ENCODE data around the gene ARID3B.
"Not testable (repeated sequence)": the region's sequence is repeated elsewhere in the genome, so short reads cannot be mapped to it uniquely, and the experiment has no call there.

Gene ARID3B

GRCh38 chr15:74540761-74541493, at the start of gene ARID3B:
Gene ARID3B, plus strand, starts transcription at chr15:74541220. Its CDS starts 2,717 bp downstream, at chr15:74543937.
- DNase-seq (ENCODE audit: extremely low read depth in 1 of 2, low read depth in 1 of 2): peak; percentile 94 to 96

DNA sequence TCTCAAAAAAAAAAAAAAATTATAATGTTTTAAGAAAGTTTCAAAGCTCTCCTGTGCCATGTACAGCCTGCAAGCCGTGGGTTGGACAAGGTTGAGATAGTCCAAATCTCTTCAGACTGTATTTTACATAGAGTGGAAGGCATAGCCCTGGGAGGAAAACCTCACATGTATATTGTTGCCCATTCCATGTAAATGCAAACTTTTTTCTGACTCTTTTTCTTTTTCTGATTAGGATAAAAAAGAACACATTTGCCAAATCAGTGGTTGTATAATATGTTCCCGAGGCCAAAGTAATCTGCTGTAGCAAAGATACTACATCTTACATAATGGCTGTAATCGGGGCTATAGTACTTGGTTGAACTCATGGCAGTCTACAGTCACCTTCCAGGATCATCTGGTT, 44.4 kb upstream of the ARID3B start:
- DNase-seq (ENCODE audit: extremely low read depth in 1 of 2, low read depth in 1 of 2): no peak

DNA sequence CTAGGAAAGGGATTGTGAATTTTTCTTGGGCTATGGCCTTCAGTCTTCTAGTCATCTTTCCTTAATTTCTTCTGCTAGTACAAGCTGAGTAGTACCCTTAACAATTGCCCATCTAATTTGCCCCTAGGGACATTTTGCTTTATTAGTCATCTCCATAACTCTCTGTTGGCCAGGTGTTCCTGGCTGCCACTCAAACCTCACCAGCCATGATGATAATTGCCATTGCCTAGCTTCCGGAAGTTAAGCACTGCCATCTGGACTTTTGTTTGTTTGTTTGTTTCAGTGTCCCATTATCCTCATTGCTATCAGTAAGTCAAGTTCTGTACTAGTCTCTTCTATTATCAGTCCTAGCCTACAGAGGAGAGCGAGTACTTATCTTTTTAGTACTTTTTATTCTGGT, 43.4 kb upstream of the ARID3B start:
- DNase-seq (ENCODE audit: extremely low read depth in 1 of 2, low read depth in 1 of 2): no peak

DNA sequence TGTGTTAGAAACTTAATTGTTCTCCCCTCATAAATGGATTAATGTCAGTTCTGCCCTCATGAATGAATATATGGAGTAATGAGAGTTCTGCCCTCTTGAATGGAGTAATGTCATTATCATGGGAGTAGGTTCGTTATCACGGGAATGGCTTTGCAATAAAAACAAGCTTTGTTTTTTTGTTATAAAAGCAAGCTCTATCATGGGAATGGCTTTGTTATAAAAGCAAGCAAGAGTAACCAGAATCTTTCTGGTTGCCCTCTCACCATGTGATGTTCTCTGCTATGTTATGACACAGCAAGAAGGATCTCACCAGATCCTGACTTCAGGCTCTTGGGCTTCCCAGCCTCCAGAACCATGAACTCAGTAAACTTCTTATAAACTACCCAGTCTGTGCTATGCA, 41.7 kb upstream of the ARID3B start:
- no peak for DNase-seq (ENCODE audit: extremely low read depth in 1 of 2, low read depth in 1 of 2)

- no peak for DNase-seq (ENCODE audit: extremely low read depth in 1 of 2, low read depth in 1 of 2)
Measured at GRCh38 chr15:74500401-74500800, 40.6 kb upstream of the ARID3B start.

- no peak for DNase-seq (ENCODE audit: extremely low read depth in 1 of 2, low read depth in 1 of 2)
Measured at GRCh38 chr15:74502301-74502700, 38.7 kb upstream of the ARID3B start.

DNA sequence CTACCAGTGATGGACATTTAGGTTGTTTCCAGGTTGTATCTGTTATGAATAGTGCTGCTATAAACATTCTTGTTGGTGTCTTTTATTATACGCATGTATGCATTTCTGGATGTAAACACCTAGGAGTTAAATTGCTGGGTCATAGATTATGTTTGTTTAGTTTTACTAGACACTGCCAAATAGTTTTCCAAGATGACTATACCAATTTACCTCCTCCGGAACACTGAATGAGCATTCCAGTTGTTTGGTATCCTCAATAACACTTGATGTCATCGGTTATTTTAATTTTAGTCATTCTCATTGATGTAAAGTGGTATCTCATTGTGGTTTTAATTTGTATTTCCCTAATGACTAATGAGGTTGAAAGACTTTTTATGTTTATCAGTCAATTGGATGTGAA, 36.6 kb upstream of the ARID3B start:
- DNase-seq (ENCODE audit: extremely low read depth in 1 of 2, low read depth in 1 of 2): no peak

- DNase-seq (ENCODE audit: extremely low read depth in 1 of 2, low read depth in 1 of 2): no peak
Measured at GRCh38 chr15:74504836-74505235, 36.2 kb upstream of the ARID3B start.

GRCh38 chr15:74505837-74506514, 35.0 kb upstream of the ARID3B start:
- DNase-seq (ENCODE audit: extremely low read depth in 1 of 2, low read depth in 1 of 2): no peak

GRCh38 chr15:74506515-74506840, 34.5 kb upstream of the ARID3B start:
- no peak for DNase-seq (ENCODE audit: extremely low read depth in 1 of 2, low read depth in 1 of 2)

DNA sequence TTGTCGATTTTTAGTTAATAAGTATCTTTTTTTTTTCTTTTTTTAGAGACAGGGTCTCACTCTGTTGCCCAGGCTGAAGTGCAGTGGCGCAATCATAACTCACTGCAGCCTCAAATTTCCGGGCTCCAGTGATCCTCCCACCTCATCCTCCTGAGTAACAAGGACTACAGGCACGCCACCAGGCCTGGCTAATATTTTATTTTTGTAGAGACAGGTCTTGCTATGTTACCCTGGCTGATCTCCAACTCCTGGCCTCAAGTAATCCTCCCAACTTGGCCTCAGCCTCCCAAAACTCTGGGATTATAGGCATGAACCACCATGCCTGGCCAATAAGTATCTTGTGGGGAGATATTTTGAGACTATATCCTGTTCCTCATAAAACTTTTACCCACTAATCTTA, 29.4 kb upstream of the ARID3B start:
- DNase-seq (ENCODE audit: extremely low read depth in 1 of 2, low read depth in 1 of 2): no peak

- not testable (repeated sequence) for DNase-seq (ENCODE audit: extremely low read depth in 1 of 2, low read depth in 1 of 2)
Measured at GRCh38 chr15:74514059-74514458, 27.0 kb upstream of the ARID3B start.

GRCh38 chr15:74517096-74517495, 23.9 kb upstream of the ARID3B start:
- DNase-seq (ENCODE audit: extremely low read depth in 1 of 2, low read depth in 1 of 2): no peak

- DNase-seq (ENCODE audit: extremely low read depth in 1 of 2, low read depth in 1 of 2): no peak
Measured at GRCh38 chr15:74519311-74519710, 21.7 kb upstream of the ARID3B start.

DNA sequence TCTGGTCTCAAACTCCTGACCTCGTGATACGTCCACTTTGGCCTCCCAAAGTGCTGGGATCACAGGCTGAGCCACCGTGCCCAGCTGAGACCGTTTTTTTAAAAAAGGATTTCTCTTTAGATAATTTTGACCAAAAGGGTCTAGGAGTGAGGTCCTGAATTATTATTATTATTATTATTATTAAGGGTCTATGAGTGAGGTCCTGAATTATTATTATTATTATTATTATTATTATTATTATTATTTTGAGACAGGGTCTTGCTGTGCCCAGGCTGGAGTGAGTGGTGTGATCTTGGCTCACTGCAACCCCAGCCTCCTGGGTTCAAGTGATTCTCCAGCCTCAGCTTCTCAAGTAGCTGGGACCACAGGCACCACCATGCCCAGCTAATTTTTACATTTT, 20.6 kb upstream of the ARID3B start:
- no peak for DNase-seq (ENCODE audit: extremely low read depth in 1 of 2, low read depth in 1 of 2)

DNA sequence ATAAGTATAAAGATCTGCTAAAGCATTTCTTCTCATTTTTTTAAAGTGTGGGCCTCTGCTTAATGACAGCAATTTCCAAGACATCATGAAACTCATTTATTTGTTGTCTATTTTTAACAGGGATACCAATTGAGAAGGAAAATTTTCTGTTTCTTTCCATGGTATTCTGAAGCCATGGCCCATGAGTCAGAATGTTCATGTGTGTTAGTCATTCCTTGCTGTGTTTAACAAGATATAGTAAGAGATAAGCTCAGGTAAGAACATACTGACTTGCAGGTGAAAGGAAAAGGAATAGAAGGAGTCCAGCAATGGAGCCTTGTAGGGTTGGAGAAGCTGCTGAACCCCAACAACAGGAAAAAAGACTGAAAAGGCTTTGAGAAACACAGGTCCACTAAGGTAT, 17.0 kb upstream of the ARID3B start:
- no peak for DNase-seq (ENCODE audit: extremely low read depth in 1 of 2, low read depth in 1 of 2)

- DNase-seq (ENCODE audit: extremely low read depth in 1 of 2, low read depth in 1 of 2): no peak
Measured at GRCh38 chr15:74525309-74525708, 15.7 kb upstream of the ARID3B start.

GRCh38 chr15:74525945-74526344, 15.1 kb upstream of the ARID3B start:
- DNase-seq (ENCODE audit: extremely low read depth in 1 of 2, low read depth in 1 of 2): no peak

DNA sequence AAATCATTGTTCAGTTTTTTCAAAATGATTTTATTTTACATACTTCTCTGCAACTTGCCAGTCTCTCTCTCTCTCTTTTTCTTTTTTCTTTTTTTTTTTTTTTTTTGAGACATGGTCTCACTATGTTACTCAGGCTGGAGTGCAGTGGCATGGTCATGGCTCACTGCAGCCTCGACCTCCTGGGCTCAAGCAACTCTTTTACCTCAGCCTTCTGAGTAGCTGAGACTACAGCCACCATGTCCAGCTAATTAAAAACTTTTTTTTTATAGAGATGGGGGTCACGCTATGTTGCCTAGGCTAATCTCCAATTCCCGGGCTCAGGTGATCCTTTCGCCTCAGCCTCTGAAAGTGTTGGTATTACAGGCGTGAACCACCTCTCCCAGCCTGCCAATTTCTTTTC, 12.1 kb upstream of the ARID3B start:
- DNase-seq (ENCODE audit: extremely low read depth in 1 of 2, low read depth in 1 of 2): no peak

- no peak for DNase-seq (ENCODE audit: extremely low read depth in 1 of 2, low read depth in 1 of 2)
Measured at GRCh38 chr15:74529921-74530320, 11.1 kb upstream of the ARID3B start.

- no peak for DNase-seq (ENCODE audit: extremely low read depth in 1 of 2, low read depth in 1 of 2)
Measured at GRCh38 chr15:74530771-74531143, 10.3 kb upstream of the ARID3B start.

- DNase-seq (ENCODE audit: extremely low read depth in 1 of 2, low read depth in 1 of 2): no peak
Measured at GRCh38 chr15:74531144-74531811, 9.7 kb upstream of the ARID3B start.
